ENCODE data around the gene ADAMTS16. TPM values are rescaled to one million over a fixed set of nuclear protein-coding genes. Genes with fewer than 3 reads are reported as not detected.

ADAMTS16 gene
- polyA plus RNA-seq, 3 donors: not detected

DNA sequence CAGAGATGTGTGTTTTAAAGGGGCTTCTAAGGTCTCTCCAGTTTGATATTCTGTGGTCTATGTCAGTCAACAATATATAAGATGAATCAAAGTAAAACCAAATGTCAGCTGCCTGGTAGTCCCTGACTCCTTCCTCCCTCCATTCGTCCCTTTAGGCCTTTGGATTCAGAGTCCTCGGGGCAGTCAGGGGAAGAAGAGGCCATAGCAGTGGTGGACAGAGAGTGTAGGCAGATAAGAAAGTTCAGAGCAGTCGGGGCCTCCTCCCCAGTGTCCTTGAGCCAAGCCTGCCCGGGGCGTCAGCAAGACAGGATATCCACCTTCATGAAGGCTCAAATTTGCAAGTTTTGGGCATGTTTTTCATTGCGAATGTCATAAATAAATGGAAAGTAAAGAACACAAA, 110.6 kb downstream of the ADAMTS16 start:
- Histone ChIP-seq H4K20me1 (ENCODE audit: insufficient read depth, low read length) (no peaks in the 10 kb centered on the region), H3K36me3 (replicated peaks in 1 of 2; ENCODE audit: control insufficient read depth in 1 of 2, insufficient read depth in 2 of 2, low read length in 2 of 2) (no peaks in the 10 kb centered on the region), H2AFZ (ENCODE audit: insufficient read depth, low read depth, low read length, poor library complexity, severe bottlenecking) (no peak overlapping the region), H3K9ac (ENCODE audit: insufficient read depth, low read length, poor library complexity, severe bottlenecking) (no peak overlapping the region), H3K27me3 (ENCODE audit: control insufficient read depth in 2 of 2, insufficient read depth in 2 of 2, low read length in 2 of 2) (no peaks in the 10 kb centered on the region), H3K4me2 (replicated peaks; ENCODE audit: extremely low read depth, low read length, poor library complexity, severe bottlenecking) (no peak overlapping the region), H3K4me3 (replicated peaks in 1 of 3; ENCODE audit: low read depth in 2 of 3, low read length in 3 of 3) (no peak overlapping the region), H3K27ac (ENCODE audit: low read depth in 1 of 2, low read length in 2 of 2) (no peak overlapping the region), H3K9me3 (replicated peaks in 1 of 2; ENCODE audit: control insufficient read depth in 1 of 2, insufficient read depth in 1 of 2, low read length in 2 of 2) (peaks cover 28 to 34% of the 10 kb centered on the region in 2 donors), H3K79me2 (ENCODE audit: insufficient read depth, low read length) (no peaks in the 10 kb centered on the region), H3K4me1 (ENCODE audit: control insufficient read depth in 1 of 2, insufficient read depth in 2 of 2, low read length in 2 of 2) (no peaks in the 10 kb centered on the region)
- H3K36me3 Mint-ChIP-seq: no peaks in the 10 kb centered on the region
- DNase-seq: no peak
- no peak overlapping the region for H3K27ac Mint-ChIP-seq
- intact Hi-C loops (cut with micrococcal nuclease): no loop called here
- peaks cover 5 to 26% (median 12%) of the 10 kb centered on the region in 7 donors for H3K9me3 Mint-ChIP-seq
- no peaks in the 10 kb centered on the region for H3K4me1 Mint-ChIP-seq
- peaks cover 0 to 3% (median 0%) of the 10 kb centered on the region in 3 donors for H3K27me3 Mint-ChIP-seq (ENCODE audit: low read depth in 3 of 3)
- no peak overlapping the region for H3K4me3 Mint-ChIP-seq
- WGBS (ENCODE audit: insufficient coverage): 93% methylated on average over 3 of the region's 6 CpGs
- TF ChIP-seq, protein P1, sequence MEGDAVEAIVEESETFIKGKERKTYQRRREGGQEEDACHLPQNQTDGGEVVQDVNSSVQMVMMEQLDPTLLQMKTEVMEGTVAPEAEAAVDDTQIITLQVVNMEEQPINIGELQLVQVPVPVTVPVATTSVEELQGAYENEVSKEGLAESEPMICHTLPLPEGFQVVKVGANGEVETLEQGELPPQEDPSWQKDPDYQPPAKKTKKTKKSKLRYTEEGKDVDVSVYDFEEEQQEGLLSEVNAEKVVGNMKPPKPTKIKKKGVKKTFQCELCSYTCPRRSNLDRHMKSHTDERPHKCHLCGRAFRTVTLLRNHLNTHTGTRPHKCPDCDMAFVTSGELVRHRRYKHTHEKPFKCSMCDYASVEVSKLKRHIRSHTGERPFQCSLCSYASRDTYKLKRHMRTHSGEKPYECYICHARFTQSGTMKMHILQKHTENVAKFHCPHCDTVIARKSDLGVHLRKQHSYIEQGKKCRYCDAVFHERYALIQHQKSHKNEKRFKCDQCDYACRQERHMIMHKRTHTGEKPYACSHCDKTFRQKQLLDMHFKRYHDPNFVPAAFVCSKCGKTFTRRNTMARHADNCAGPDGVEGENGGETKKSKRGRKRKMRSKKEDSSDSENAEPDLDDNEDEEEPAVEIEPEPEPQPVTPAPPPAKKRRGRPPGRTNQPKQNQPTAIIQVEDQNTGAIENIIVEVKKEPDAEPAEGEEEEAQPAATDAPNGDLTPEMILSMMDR (IDR thresholded peaks at IDR 0.05): no peak

DNA sequence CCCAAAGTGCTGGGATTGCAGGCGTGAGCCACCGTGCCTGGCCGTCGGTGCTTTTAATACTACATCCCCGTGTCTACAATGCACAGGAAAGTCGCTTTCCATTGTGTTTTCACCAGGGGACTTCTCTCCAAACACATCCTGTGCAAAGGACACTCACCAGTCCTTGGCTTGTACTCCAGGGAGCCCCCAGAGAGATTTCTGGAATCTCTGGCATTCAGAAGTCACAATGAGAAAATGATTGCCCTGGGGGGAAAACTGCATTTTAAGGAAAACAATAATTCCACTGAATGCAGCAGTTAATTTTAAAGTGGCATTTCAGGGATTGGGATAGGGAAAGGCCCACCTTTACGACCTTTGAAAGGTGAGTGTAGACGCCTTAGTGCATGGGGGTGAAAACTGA, 112.0 kb downstream of the ADAMTS16 start:
- Histone ChIP-seq H3K4me2 (replicated peaks; ENCODE audit: extremely low read depth, low read length, poor library complexity, severe bottlenecking) (no peak overlapping the region), H3K4me1 (ENCODE audit: control insufficient read depth in 1 of 2, insufficient read depth in 2 of 2, low read length in 2 of 2) (no peaks in the 10 kb centered on the region), H4K20me1 (ENCODE audit: insufficient read depth, low read length) (no peaks in the 10 kb centered on the region), H3K4me3 (replicated peaks in 1 of 3; ENCODE audit: low read depth in 2 of 3, low read length in 3 of 3) (no peak overlapping the region), H2AFZ (ENCODE audit: insufficient read depth, low read depth, low read length, poor library complexity, severe bottlenecking) (no peak overlapping the region), H3K9me3 (replicated peaks in 1 of 2; ENCODE audit: control insufficient read depth in 1 of 2, insufficient read depth in 1 of 2, low read length in 2 of 2) (peaks cover 28 to 34% of the 10 kb centered on the region in 2 donors), H3K27me3 (ENCODE audit: control insufficient read depth in 2 of 2, insufficient read depth in 2 of 2, low read length in 2 of 2) (no peaks in the 10 kb centered on the region), H3K36me3 (replicated peaks in 1 of 2; ENCODE audit: control insufficient read depth in 1 of 2, insufficient read depth in 2 of 2, low read length in 2 of 2) (no peaks in the 10 kb centered on the region), H3K9ac (ENCODE audit: insufficient read depth, low read length, poor library complexity, severe bottlenecking) (no peak overlapping the region), H3K79me2 (ENCODE audit: insufficient read depth, low read length) (no peaks in the 10 kb centered on the region), H3K27ac (ENCODE audit: low read depth in 1 of 2, low read length in 2 of 2) (no peak overlapping the region)
- TF ChIP-seq, protein P1 (IDR thresholded peaks at IDR 0.05): no peak
- Mint-ChIP-seq H3K9me3 (peaks cover 5 to 26% (median 11%) of the 10 kb centered on the region in 7 donors), H3K4me1 (no peaks in the 10 kb centered on the region), H3K4me3 (no peak overlapping the region), H3K27ac (no peak overlapping the region), H3K36me3 (no peaks in the 10 kb centered on the region), H3K27me3 (ENCODE audit: low read depth in 3 of 3) (peaks cover 0 to 3% (median 0%) of the 10 kb centered on the region in 3 donors)
- WGBS (ENCODE audit: insufficient coverage): 93% methylated on average over 7 of the region's 8 CpGs
- no peak for DNase-seq
- intact Hi-C loops (cut with micrococcal nuclease): no loop called here
